ENCODE measurements around the gene PRRC2C.
"Not testable (repeated sequence)": the region's sequence is repeated elsewhere in the genome, so short reads cannot be mapped to it uniquely, and the experiment has no call there.

Gene PRRC2C

DNA sequence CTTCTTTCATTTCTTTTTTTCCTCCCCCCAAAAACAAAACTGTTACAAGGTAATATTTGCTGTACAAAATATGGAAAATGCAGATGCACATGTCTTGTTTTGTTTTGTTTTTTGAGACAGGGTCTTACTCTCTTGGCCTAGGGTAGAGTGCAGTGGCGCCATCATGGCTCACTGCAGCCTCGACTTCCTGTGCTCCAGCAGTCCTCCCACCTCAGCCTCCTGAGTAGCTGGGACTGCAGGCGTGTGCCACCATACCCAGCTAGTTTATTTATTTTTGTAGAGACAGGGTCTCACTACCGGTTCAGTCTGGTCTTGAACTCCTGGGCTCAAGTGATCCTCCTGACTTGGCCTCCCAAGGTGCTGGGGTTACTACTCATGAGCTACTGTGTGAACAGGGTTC, 15.5 kb downstream of the PRRC2C start:
- no peak for DNase-seq

GRCh38 chr1:171501305-171502024, 16.1 kb downstream of the PRRC2C start:
- DNase-seq: no peak

GRCh38 chr1:171506525-171507304, 21.4 kb downstream of the PRRC2C start:
- DNase-seq: no peak

- no peak for DNase-seq
Observed at GRCh38 chr1:171507435-171507834, 22.1 kb downstream of the PRRC2C start.

DNA sequence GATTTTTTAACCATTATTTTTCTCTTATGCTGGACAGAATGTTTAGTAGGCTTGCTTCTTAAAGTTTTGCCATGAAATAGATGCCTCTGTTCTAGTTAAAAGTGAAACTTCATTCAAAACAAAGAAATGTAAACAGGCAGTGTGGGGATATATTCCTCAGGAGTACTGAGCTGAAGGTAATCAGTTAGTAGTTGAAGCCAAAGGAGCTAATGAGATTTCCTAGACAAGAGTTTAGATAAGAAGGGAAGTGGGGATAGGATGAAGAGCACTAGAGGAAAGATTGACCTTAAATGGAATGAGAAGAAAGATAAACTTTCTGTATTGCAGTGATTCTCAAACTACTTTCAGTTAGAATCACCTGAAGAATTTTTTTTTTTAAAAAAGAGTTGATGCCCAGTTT, 23.9 kb downstream of the PRRC2C start:
- no peak for DNase-seq

DNA sequence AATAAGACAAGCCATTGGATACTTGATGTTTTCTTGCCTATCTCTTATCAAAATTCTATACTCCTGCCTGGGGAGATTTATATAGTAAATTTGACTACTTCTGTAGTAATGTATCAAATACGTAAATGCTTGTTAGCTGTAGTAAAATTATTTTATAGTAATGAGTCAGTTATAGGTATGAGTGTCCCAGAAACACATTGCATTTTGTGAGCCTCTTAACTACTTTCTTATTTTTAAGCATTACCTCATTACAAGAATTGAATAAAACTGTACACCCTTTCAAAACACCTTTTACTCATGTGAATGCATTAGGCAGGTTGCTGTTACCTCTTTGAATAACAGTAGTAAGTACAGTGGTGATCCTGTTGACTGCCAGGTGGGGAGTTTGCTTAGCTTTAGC, 28.4 kb downstream of the PRRC2C start:
- no peak for DNase-seq

DNA sequence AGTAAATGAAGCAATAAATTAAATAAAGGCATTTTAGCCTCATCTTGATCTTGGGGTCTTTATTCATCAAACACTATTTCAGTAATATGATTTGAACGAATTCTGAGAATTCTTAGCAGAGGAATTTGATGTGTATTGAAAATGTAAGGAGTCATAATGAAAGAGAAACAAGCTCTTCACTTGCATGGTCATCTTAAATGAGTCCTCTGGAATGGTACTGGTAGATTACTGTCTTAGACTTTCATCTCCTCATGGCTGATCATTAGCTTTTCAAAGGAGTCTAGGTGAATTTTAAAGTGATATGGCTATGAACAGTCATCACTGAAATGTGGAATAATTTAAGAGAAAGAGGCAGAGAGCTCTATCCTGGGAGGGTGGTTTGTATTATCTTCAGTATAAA, 30.0 kb downstream of the PRRC2C start:
- DNase-seq: no peak

GRCh38 chr1:171515741-171516140, 30.4 kb downstream of the PRRC2C start:
- no peak for DNase-seq

GRCh38 chr1:171521567-171521966, 36.2 kb downstream of the PRRC2C start:
- no peak for DNase-seq

DNA sequence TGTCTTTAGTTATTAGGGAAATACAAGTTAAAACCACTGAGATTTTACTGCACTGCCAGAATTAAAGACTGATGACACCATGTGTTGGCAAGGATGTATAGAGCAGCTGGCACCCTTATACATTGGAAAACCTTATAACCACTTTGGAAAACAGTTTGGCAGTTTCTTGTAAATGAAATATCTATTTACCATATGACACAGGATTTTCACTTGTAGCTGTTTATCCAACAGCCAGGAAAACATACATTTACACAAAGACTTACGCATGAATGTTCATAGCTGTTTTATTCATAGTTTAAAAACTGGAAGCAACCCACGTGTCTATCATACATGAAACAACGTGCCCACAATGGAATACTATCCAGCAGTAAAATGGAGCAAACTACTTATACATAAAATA, 45.3 kb downstream of the PRRC2C start:
- DNase-seq: no peak

DNA sequence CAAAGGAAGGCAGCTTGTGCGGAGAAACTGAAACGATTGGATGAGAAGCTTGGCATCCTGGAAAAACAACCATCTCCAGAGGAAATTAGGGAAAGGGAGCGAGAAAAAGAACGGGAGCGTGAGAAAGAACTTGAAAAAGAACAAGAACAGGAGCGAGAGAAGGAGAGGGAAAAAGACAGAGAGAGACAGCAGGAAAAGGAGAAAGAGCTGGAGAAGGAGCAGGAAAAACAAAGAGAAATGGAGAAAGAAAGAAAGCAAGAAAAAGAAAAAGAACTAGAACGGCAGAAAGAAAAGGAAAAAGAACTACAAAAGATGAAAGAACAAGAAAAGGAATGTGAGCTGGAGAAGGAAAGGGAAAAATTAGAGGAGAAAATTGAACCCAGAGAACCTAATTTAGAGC, 47.2 kb downstream of the PRRC2C start:
- no peak for DNase-seq

GRCh38 chr1:171545523-171545922, 60.2 kb downstream of the PRRC2C start:
- no peak for DNase-seq

DNA sequence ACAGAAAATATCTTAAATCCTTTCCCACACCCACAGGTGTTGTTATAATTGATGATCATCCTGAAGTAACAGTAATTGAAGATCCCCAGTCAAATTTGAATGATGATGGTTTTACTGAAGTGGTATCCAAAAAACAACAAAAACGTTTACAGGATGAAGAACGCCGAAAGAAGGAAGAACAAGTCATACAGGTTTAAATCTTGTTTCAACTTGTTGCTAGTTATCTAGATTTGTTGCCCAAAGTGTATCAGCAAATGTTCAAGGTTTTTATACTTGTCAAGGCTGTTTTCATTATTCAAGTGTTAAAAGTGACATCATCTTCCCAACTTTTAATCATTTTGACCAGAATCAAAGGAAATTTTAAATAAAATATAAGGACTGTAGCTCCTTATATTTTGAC, 64.7 kb downstream of the PRRC2C start:
- no peak for DNase-seq

GRCh38 chr1:171550598-171551100, 65.3 kb downstream of the PRRC2C start:
- not testable (repeated sequence) for DNase-seq

DNA sequence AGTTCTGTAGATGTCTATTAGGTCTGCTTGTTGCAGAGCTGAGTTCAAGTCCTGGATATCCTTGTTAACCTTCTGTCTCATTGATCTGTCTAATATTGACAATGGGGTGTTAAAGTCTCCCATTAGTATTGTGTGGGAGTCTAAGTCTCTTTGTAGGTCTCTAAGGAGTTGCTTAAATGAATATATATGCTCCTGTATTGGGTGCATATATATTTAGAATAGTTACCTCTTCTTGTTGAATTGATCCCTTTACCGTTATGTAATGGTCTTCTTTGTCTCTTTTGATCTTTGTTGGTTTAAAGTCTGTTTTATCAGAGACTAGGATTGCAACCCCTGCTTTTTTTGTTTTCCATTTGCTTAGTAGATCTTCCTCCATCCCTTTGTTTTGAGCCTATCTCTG, 68.6 kb downstream of the PRRC2C start:
- DNase-seq: not testable (repeated sequence)

- no peak for DNase-seq
Observed at GRCh38 chr1:171563675-171564074, 78.3 kb downstream of the PRRC2C start.

DNA sequence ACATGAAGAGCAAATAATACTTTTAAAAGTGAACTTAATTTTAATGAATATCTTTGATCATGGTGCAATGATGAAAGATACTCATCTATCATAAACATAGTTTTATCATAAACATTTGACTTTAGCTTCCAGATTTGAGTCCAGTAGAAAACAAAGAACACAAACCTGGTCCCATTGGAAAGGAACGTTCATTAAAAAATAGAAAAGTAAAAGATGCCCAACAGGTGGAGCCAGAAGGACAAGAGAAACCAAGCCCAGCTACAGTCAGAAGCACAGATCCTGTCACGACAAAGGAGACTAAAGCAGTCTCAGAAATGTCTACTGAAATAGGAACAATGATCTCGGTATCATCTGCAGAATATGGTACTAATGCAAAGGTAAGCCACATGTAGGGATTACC, 81.1 kb downstream of the PRRC2C start:
- DNase-seq: no peak

GRCh38 chr1:171570295-171570694, 85.0 kb downstream of the PRRC2C start:
- DNase-seq: no peak

GRCh38 chr1:171576144-171576543, 90.8 kb downstream of the PRRC2C start:
- DNase-seq: no peak

GRCh38 chr1:171581226-171581625, 95.9 kb downstream of the PRRC2C start:
- DNase-seq: no peak

DNA sequence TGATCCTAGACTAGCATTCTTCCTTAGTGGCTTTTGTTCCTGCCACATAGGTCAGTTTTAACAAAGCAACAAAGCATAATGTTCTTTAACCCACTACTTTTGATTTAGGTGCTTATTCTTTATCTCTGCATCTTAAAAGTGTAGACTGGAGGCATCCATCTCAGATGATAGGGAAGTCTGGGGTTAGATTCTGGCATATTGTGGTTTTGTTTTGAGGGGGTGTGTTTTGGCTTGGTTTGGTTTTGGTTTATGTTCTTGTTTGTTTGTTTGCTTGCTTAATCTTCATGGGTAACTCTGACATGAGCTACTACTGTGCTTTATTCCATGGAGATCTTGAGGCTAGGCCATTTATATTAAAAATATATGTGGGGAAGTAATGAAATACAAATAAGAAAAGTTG, 96.4 kb downstream of the PRRC2C start:
- no peak for DNase-seq

DNA sequence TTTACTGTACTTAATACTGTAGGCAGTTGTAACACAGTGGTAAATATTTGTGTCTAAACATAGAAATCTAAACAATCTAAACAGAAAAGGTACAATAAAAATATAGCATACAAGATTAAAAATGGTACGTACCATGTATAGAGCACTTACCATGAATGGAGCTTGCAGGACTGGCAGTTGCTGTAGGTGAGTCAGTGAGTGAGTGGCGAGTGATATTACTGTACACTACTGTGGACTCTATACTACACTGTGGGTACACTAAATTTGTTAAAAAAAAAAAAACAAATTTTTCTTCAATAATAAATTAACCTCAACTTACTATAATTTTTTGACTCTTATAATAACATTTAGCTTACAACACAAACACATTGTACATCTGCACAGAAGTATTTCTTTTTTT, 97.3 kb downstream of the PRRC2C start:
- no peak for DNase-seq

DNA sequence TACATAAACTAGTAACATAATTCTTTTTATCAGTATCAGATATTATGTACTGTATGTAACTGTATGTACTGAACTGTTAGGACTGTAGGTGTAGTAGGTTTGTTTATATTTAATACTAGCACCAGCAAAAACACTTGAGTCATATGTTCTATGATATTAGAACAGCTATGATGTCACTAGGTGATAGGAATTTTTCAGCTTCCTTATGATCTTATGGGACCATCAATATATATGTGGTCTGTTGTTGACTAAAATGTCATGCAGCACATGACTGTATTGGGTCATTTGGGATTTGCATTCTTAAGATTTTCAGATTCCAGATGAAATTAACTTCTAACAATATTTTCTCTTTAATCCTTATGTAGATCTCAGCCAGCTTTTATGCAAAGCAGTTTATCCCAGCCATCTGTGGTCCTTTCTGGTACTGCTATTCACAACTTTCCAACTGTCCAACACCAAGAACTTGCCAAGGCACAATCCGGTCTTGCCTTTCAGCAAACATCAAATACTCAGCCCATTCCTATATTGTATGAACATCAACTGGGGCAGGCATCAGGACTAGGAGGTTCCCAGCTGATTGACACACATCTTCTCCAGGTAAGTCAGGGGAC, 98.4 kb downstream of the PRRC2C start:
- DNase-seq: no peak

GRCh38 chr1:171585715-171586114, 100.4 kb downstream of the PRRC2C start:
- no peak for DNase-seq
